HG03354 (cell line): Measurements from ENCODE around the gene KTI12.
A peak's percentile ranks its signal among the peaks of the same experiment; 100 is the strongest.
"Not testable (repeated sequence)": the region's sequence is repeated elsewhere in the genome, so short reads cannot be mapped to it uniquely, and the experiment has no call there.

Experiments
- ATAC-seq: cut with Tn5 transposase; IDR thresholded peaks from one replicate; pipeline ENCODE4 v1.9.1; 2021; ENCODE audit warnings: mild to moderate bottlenecking; ENCODE audit not compliant: unreplicated experiment, poor library complexity, severe bottlenecking

Gene KTI12

DNA sequence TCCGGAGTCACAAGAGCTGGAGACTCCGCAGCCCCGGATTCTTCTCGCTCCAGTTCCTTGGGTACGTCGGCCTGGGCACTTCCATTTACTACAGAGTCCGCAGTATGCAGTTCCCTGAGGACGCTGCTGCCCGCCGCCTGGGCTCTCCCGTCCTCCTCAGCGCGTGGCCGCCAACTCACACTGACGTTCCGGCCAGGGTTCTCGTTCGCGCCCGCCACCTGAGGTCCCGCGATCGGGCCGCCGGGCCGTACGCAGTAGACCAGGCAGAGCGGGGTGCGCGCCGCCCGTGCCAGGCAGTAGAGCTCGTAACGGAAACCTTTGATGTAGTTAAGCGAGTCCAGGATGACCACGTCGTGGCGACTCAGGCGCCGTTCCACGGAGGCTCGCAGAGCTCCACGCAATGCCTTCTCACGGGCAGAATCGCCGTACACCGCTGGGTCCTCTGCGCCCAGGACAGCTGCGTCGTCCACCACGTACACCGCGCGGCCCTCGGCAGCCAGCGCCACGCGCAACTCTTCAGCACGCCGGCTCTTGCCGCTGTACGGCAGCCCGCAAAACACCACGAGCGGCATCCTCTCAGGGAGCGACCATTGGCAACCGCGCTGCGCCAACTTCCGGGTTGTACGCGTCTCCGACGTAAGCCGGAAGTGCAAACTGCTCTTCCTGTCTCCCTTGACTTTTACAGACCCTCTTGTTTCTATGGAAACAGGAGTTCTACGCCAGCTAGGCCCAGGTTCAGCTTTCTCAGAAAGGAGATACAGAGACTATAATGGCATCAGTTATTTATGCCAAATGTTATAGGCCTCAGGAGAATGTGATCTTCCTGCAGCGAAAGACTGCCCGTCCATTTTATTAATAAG, at the start of gene KTI12:
TSS of gene KTI12 (minus strand) at position 621 of the 860 bp plus-strand sequence. CDS start at position 572, 49 bp downstream.
- peak; percentile 91 for ATAC-seq

GRCh38 chr1:52080014-52080415, 46.4 kb upstream of the KTI12 start:
- ATAC-seq = no peak

- not testable (repeated sequence) for ATAC-seq
Observed at GRCh38 chr1:52077277-52077676, 43.7 kb upstream of the KTI12 start.

GRCh38 chr1:52072291-52072690, 38.7 kb upstream of the KTI12 start:
- ATAC-seq = no peak

DNA sequence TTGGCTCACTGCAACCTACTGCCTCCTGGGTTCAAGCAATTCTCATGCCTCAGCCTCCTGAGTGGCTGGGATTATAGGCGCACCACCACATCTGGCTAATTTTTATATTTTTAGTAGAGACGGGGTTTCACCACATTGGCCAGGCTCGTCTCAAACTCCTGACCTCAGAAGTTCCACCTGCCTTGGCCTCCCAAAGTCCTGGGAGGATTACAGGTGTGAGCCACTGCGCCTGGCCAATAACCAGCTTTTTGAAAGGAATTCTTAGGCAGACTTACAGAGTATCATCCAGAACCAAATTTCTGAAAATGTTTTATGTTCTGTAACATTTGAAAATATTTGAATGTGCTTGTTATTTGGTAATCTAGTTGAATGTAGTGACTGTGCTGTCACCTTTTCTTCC, 37.1 kb upstream of the KTI12 start:
- no peak for ATAC-seq

DNA sequence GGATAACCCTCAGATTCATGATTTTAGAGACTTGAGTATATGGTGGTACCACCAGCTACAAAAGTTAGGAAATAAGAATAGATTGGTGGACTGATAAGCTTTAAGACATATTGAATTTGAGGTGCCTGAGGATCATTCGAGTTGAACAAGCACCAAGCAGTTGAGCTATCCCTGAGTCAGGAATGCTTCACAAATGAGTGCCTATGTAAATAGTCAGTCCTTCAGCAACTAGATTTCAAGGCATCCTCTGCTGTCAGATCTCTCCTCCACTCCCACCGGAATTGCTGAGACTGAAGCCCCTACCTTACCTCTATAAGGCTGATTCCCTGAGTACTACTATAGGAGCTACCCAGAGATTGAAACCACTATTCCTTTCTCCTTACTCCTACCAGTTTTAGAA, 29.6 kb upstream of the KTI12 start:
- ATAC-seq = no peak

GRCh38 chr1:52060822-52061221, 27.2 kb upstream of the KTI12 start:
- no peak for ATAC-seq

GRCh38 chr1:52059888-52060287, 26.3 kb upstream of the KTI12 start:
- ATAC-seq = no peak

DNA sequence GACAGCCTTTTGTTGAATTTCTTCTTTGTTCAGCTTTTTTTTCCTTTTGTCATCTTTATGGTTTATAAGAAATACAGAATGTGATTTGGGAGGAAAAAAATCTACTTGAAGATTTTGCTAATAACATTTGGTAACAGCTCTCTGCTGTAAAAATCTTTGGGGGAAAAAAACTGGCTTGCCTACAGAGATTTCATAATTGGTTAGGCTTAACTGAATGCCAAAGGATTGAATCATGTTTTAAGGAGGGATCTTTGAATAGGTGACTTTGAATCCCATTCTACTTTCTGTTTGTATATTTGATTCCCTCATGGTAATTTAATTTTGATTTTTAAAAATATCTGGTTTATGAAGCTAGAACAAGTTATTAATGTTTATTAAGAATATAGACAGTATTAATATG, 25.7 kb upstream of the KTI12 start:
- ATAC-seq = no peak

DNA sequence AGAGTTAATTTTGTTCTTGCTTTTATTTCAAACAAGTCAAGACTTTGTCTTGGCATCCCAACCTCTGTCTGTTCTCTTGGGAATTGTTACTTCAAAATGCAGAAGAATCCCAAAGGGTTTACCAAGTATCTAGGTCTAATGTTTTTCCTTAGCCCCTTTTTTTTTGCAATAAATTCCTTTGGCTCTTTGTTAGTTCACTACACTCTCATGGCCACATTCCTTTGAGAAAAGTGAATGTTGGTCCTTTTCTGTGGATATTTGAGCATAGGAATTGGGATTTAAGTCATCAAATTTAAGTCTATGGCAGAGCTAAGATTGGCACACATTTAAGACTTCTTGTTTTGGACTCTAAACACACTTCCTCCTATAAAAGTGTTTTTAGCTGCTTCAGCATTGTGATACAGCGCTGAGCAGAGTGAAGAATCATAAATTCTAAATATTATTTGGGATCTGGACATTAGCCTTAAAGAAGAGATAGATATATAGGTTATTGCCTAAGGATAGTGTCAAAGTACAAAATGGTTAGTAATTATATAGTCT, 24.3 kb upstream of the KTI12 start:
- no peak for ATAC-seq

DNA sequence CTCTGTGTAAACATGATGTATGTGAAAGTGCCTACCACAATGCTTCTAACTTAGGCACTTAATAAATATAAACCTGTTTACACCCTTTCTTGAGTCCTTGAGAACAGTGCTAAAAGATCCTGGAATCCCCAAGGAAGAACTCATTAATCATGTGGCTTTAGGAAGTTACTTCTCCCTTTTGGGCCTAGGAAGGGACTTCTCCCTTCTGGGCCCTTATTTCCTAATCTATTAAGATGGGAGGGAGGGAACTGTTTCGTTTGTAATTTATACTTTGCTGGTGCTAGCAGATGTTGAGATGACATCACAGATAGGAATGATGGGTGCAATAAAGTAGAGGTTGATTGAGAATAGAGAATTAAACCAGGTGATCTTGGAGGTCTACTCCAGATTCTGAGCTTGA, 23.6 kb upstream of the KTI12 start:
- no peak for ATAC-seq

DNA sequence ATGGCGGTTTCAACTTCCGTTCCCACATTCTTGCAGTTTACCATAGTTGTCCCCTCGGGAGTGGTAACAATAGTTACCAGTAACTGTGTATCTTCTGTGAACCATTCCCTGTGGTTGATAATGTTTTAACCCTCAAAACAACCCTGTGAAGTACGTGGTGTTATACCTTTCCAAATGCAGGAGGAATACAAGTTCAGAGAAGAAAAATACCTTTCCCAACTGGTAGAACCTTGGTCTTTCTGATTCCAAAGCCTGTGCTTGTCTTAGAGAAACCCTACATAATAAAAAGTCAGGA, 23.3 kb upstream of the KTI12 start:
- ATAC-seq = no peak

GRCh38 chr1:52056163-52056936, 22.7 kb upstream of the KTI12 start, which contains the start of gene BTF3L4:
Gene BTF3L4 (plus strand): TSS chr1:52056295. CDS start chr1:52059848, 3,553 bp downstream.
- peak; percentile 88 for ATAC-seq

GRCh38 chr1:52055866-52056162, 22.2 kb upstream of the KTI12 start:
- no peak for ATAC-seq

DNA sequence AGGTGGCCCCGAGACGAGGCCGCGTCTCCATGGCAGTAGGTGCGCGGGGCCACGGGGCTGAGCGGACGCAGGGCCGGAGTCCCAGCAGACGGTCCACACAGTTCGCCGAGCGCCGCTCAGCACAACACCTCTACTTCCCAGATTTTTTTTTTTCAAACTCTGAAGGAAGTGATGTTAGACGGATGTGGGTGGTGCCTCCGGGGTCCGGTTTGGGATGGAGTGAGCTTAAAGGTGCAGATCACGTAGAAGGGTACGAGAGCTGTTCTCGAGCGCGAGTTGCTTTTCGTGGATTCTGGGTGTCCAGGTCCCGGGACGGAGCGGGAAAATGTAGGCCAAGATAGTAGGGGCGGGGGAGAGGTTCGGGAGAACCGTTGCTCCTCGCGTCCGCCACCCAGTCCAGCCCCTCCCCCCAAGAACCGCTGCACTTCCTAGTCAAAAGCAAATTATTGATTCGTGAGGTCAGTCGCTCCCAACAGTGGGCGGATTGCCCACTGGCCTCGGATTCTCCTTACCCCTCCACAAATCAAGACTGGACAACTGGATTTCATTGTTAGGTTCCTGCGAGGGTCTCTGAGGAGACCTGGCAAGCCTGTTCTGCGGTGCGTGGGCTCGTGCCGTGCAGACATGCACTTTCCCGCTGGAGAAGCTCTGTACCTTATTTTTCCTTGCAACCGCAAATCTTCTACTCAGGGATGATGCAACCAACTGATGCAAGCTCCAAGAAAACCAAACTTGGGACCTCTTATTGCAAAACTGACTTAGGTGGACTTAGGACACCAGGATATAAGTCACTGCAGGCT, 21.7 kb upstream of the KTI12 start, which contains the start of gene TXNDC12:
TSS of gene TXNDC12 (minus strand) at position 126 of the 800 bp plus-strand sequence. CDS start at position 31, 95 bp downstream.
- peak; percentile 33 for ATAC-seq

DNA sequence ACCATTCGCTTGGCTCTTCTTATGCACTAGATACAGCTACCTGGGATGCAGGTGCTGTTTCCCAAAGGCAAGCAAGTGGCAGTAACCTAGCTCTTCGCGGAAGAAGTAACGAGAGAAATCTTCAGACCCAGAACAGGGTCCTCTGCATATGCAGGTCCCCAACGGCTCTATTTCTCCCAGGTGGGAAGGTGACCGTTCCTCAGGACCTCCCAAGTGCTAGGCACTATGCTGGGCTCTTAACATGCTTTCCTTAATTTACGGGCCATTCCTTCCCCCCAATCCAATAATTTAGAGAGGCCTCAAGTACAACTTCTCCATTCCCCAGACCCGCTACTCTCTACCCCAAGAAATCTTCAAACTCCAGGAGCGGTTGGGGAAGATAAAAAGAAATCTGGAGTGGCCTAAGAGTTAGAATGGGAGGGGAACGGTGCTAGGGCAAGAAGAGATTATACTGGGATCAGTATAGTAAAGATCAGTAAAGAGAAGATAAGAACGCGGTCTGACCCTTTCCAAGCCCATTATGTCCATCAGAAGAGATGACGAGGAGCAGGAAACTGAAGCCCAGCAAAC, 21.0 kb upstream of the KTI12 start:
- no peak for ATAC-seq

GRCh38 chr1:52053862-52054261, 20.3 kb upstream of the KTI12 start:
- ATAC-seq = no peak

- not testable (repeated sequence) for ATAC-seq
Observed at GRCh38 chr1:52049337-52049736, 15.7 kb upstream of the KTI12 start.

GRCh38 chr1:52045666-52046195, 12.1 kb upstream of the KTI12 start:
- not testable (repeated sequence) for ATAC-seq
